Spinal cord (tissue), 10 donors: ENCODE measurements around the gene BOC. TPM values are rescaled to one million over a fixed set of nuclear protein-coding genes. Genes with fewer than 3 reads are reported as not detected.

Source experiments
- DNase-seq, 6 donors: peaks; one replicate each; pipeline versions ENCODE4 v3.0.0 to v3.0.0-alpha.2; 2013 to 2015; ENCODE audit warnings: low spot score in 6 of 6, low read depth in 4 of 6
- H3K27ac ChIP-seq: one replicate; pipeline ENCODE4 v1.5.1; 2013; ENCODE audit warnings: low read depth, low read length, control low read depth
- H3K27me3 ChIP-seq: one replicate; pipeline ENCODE4 v1.6.1; 2013; ENCODE audit warnings: low read length; ENCODE audit not compliant: control insufficient read depth, insufficient read depth
- H3K36me3 ChIP-seq: one replicate; pipeline ENCODE4 v1.6.1; 2013; ENCODE audit warnings: low read length; ENCODE audit not compliant: control insufficient read depth, insufficient read depth
- H3K4me1 ChIP-seq: one replicate; pipeline ENCODE4 v1.6.1; 2013; ENCODE audit warnings: low read length; ENCODE audit not compliant: control insufficient read depth, insufficient read depth
- H3K4me3 ChIP-seq: one replicate; pipeline ENCODE4 v1.5.1; 2013; ENCODE audit warnings: low read depth, low read length, control low read depth
- H3K9me3 ChIP-seq: one replicate; pipeline ENCODE4 v1.6.1; 2013; ENCODE audit warnings: low read length; ENCODE audit not compliant: control insufficient read depth, insufficient read depth
- WGBS: methylation state at CpG from one replicate; pipeline ENCODE4 v1.1.5; 2013; ENCODE audit warnings: missing lambda C conversion rate; ENCODE audit not compliant: insufficient coverage; 5-methylcytosine and 5-hydroxymethylcytosine counted together
- polyA plus RNA-seq, 2 donors: library from polyadenylated mRNA; unstranded; fragments of 120-200 nt; gene quantifications; one replicate each; pipeline ENCODE4 v1.2.1, GENCODE V29; 2013; ENCODE audit not compliant: insufficient read length in 2 of 2
- total RNA-seq, 2 donors: library from RNA; depleted of rRNA in 1 of 2; stranded (reverse); fragments of 120-200 nt in 1 of 2; fragments of >200 nt in 1 of 2; gene quantifications; one replicate each; pipeline versions ENCODE4 v1.2.3 to v1.2.4, GENCODE V29; 2013 to 2014
- donor health status: healthy.

The BOC gene
- total and polyA plus RNA-seq, 4 donors: 37.7 to 57.0 (median 47.3) TPM

- 62% methylated on average over 3 of the region's 3 CpGs for WGBS
- peaks cover 2% of the 10 kb centered on the region for H3K27me3 ChIP-seq
Observed at GRCh38 chr3:113263778-113264177, 52.4 kb downstream of the BOC start.

GRCh38 chr3:113264283-113265131, 53.1 kb downstream of the BOC start:
- DNase-seq: peak in 2 of 6 donors; percentile 86 to 94
- peak overlapping the region; percentile 60 for H3K27ac ChIP-seq
- WGBS: 34% methylated on average over 8 of the region's 10 CpGs

More at GRCh38 chr3:113263778-113264177, 52.4 kb downstream of the BOC start:
- Histone ChIP-seq H3K9me3 (no peaks in the 10 kb centered on the region), H3K4me3 (no peak overlapping the region), H3K27ac (peak overlapping the region; percentile 60), H3K4me1 (peaks cover 66% of the 10 kb centered on the region), H3K36me3 (peaks cover 20% of the 10 kb centered on the region)
- DNase-seq: no peak

DNA sequence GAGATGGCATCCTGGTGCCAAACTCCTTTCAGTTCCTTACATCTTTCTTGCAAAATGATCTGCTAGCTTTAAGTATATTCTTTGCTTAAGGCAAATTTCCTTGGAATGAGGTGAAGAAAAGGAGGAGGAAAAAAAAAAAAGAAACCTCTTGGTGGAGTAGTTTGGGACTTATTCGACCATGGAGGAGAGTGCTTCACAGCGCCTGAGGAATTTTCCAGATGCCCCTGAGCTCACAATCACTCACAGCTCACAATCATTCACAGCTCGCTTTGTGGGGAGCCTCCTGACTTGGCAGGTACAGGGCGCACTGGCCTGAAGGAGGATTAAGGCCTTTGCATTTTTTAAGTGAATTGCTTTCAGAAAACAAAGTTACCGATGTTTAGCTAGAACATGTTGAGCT, 53.9 kb downstream of the BOC start:
- WGBS: no CpG with 5 or more reads among the region's 5 CpGs
- H3K9me3 ChIP-seq: no peaks in the 10 kb centered on the region
- H3K27ac ChIP-seq: peak overlapping the region; percentile 60
- DNase-seq: peak in 1 of 6 donors; percentile 78
- peaks cover 24% of the 10 kb centered on the region for H3K36me3 ChIP-seq
- H3K4me1 ChIP-seq: peaks cover 61% of the 10 kb centered on the region
- peaks cover 2% of the 10 kb centered on the region for H3K27me3 ChIP-seq
- no peak overlapping the region for H3K4me3 ChIP-seq

More at GRCh38 chr3:113264283-113265131, 53.1 kb downstream of the BOC start:
- peaks cover 2% of the 10 kb centered on the region for H3K27me3 ChIP-seq
- no peaks in the 10 kb centered on the region for H3K9me3 ChIP-seq
- H3K36me3 ChIP-seq: peaks cover 21% of the 10 kb centered on the region
- H3K4me1 ChIP-seq: peaks cover 64% of the 10 kb centered on the region
- no peak overlapping the region for H3K4me3 ChIP-seq

- DNase-seq: no peak
- peaks cover 34% of the 10 kb centered on the region for H3K36me3 ChIP-seq
- WGBS: no CpG with 5 or more reads among the region's 5 CpGs
- H3K4me1 ChIP-seq: peaks cover 57% of the 10 kb centered on the region
- no peak overlapping the region for H3K4me3 ChIP-seq
- H3K27me3 ChIP-seq: peaks cover 2% of the 10 kb centered on the region
- H3K9me3 ChIP-seq: no peaks in the 10 kb centered on the region
- no peak overlapping the region for H3K27ac ChIP-seq
Observed at GRCh38 chr3:113266738-113267137, 55.4 kb downstream of the BOC start.

- WGBS: 68% methylated on average over 5 of the region's 5 CpGs
- H3K4me1 ChIP-seq: peaks cover 44% of the 10 kb centered on the region
Observed at GRCh38 chr3:113268311-113268710, 57.0 kb downstream of the BOC start.

GRCh38 chr3:113268942-113269341, 57.6 kb downstream of the BOC start:
- Histone ChIP-seq H3K9me3 (no peaks in the 10 kb centered on the region), H3K27ac (no peak overlapping the region), H3K27me3 (no peaks in the 10 kb centered on the region), H3K4me3 (no peak overlapping the region), H3K36me3 (peaks cover 47% of the 10 kb centered on the region), H3K4me1 (peaks cover 45% of the 10 kb centered on the region)
- 43% methylated on average over 1 of the region's 2 CpGs for WGBS
- no peak for DNase-seq

More at GRCh38 chr3:113268311-113268710, 57.0 kb downstream of the BOC start:
- Histone ChIP-seq H3K27me3 (no peaks in the 10 kb centered on the region), H3K9me3 (no peaks in the 10 kb centered on the region), H3K36me3 (peaks cover 42% of the 10 kb centered on the region), H3K27ac (no peak overlapping the region), H3K4me3 (no peak overlapping the region)
- no peak for DNase-seq

GRCh38 chr3:113269661-113270060, 58.3 kb downstream of the BOC start:
- no peak overlapping the region for H3K27ac ChIP-seq
- 60% methylated on average over 3 of the region's 3 CpGs for WGBS
- no peak overlapping the region for H3K4me3 ChIP-seq
- H3K36me3 ChIP-seq: peaks cover 54% of the 10 kb centered on the region
- H3K27me3 ChIP-seq: no peaks in the 10 kb centered on the region
- no peaks in the 10 kb centered on the region for H3K9me3 ChIP-seq
- peaks cover 46% of the 10 kb centered on the region for H3K4me1 ChIP-seq
- DNase-seq: no peak

DNA sequence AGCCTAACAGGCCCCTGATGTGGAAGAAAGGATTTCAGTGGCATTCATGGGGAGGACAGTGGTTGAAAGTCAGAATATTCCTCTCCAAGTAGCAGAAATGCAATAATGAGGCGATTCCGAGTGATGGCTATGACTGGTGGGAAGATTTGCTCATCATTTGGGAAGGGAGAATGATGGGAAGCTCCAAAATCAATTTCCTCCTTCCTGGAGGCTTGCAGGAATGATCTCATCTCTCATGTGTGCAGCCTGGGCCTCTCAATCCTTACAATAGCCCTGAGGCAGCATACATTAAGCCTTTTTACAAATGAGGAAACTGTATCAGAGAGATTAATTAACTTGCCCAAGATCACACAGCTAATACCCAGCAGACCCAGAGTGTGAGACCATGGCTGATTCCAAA, 58.7 kb downstream of the BOC start:
- no peak for DNase-seq
- Histone ChIP-seq H3K27ac (no peak overlapping the region), H3K27me3 (no peaks in the 10 kb centered on the region), H3K4me1 (peaks cover 46% of the 10 kb centered on the region), H3K4me3 (no peak overlapping the region), H3K9me3 (no peaks in the 10 kb centered on the region), H3K36me3 (peaks cover 56% of the 10 kb centered on the region)
- 80% methylated on average over 1 of the region's 2 CpGs for WGBS

DNA sequence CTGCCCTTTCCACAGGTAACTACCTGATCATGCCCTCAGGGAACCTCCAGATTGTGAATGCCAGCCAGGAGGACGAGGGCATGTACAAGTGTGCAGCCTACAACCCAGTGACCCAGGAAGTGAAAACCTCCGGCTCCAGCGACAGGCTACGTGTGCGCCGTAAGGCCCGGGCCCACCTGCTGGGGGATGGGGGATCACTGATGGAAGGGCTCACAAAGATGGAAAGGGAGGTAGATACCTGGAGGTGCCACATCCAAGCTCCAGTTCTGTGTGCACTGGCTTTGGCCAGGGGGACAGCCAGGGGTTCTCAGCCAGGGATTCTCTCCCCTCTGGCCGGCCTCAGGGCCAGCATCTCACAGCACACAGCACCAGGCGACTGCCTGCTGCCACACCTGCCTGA, 59.4 kb downstream of the BOC start:
- H3K9me3 ChIP-seq: no peaks in the 10 kb centered on the region
- H3K27ac ChIP-seq: no peak overlapping the region
- peaks cover 46% of the 10 kb centered on the region for H3K4me1 ChIP-seq
- H3K27me3 ChIP-seq: no peaks in the 10 kb centered on the region
- peaks cover 60% of the 10 kb centered on the region for H3K36me3 ChIP-seq
- no peak overlapping the region for H3K4me3 ChIP-seq
- no peak for DNase-seq
- WGBS: 87% methylated on average over 9 of the region's 9 CpGs

DNA sequence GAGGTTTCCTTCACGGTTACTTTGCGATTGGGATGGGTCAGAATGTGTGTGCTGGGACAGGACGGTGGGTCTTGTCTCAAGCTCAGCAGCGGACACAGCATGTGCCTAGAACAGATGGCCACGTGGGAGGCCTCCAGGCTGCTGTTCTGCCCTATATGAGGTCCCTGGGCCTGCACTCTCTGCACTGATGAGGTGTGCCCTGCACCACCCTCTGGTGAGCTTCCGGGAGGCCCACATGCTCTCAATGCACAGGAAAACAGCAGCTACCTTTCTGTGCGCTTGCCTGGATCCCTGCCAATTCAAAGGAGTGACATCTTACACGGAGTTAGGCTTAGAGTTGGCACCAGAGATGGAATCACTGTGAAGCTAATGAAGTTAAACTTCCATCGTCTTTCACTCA, 59.8 kb downstream of the BOC start:
- DNase-seq: no peak
- peaks cover 60% of the 10 kb centered on the region for H3K36me3 ChIP-seq
- H3K27ac ChIP-seq: no peak overlapping the region
- H3K4me1 ChIP-seq: peaks cover 48% of the 10 kb centered on the region
- no peaks in the 10 kb centered on the region for H3K9me3 ChIP-seq
- H3K4me3 ChIP-seq: no peak overlapping the region
- H3K27me3 ChIP-seq: no peaks in the 10 kb centered on the region
- 52% methylated on average over 8 of the region's 9 CpGs for WGBS
